ENCODE results near the gene CGB8. TPM values are rescaled to one million over a fixed set of nuclear protein-coding genes. Genes with fewer than 3 reads are reported as not detected.

Gene CGB8
- polyA plus RNA-seq, 1 donor (not counting 4 experiments of a cell fraction or from before 2014, with no cell fraction given), result not detected

DNA sequence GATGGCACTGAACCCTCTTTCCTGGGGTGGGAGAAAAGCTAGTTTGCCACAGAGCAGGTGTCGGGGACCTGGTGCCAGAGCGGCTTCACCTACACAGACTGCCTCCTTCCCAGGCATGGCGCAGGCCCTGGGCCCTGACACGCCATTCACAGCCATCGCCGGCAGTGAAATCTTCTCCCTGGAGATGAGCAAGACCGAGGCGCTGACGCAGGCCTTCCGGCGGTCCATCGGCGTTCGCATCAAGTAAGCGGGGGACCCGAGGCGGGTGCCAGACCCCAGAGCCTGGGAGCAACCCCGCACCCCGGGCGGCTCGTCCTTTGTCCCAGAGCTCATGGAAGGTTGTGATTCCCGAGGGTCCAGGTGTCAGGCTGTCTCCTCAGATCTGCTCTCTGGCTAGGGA lies 42.0 kb downstream of the CGB8 start:
- no peaks in the 10 kb centered on the region for H3K9me1 ChIP-seq (ENCODE audit: control insufficient read depth, extremely low read depth, insufficient read depth, low read length)
- no peak overlapping the region for H3K4me2 ChIP-seq (ENCODE audit: control insufficient read depth, extremely low read depth, insufficient read depth, low read depth, low read length)
- no peak for TF ChIP-seq EZH2 (IDR thresholded peaks at IDR 0.05; ENCODE audit: low read length)
- TF ChIP-seq, protein P1, sequence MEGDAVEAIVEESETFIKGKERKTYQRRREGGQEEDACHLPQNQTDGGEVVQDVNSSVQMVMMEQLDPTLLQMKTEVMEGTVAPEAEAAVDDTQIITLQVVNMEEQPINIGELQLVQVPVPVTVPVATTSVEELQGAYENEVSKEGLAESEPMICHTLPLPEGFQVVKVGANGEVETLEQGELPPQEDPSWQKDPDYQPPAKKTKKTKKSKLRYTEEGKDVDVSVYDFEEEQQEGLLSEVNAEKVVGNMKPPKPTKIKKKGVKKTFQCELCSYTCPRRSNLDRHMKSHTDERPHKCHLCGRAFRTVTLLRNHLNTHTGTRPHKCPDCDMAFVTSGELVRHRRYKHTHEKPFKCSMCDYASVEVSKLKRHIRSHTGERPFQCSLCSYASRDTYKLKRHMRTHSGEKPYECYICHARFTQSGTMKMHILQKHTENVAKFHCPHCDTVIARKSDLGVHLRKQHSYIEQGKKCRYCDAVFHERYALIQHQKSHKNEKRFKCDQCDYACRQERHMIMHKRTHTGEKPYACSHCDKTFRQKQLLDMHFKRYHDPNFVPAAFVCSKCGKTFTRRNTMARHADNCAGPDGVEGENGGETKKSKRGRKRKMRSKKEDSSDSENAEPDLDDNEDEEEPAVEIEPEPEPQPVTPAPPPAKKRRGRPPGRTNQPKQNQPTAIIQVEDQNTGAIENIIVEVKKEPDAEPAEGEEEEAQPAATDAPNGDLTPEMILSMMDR (optimal IDR thresholded peaks at IDR 0.05 in 1 of 3, IDR thresholded peaks at IDR 0.05 in 1 of 3, conservative IDR thresholded peaks at IDR 0.05 in 1 of 3; ENCODE audit: extremely low read depth in 1 of 3, insufficient read depth in 2 of 3, low read length in 3 of 3), result no peak
- no peaks in the 10 kb centered on the region for H3K27me3 ChIP-seq (ENCODE audit: control insufficient read depth, extremely low read depth, insufficient read depth, low read length)
- no peaks in the 10 kb centered on the region for H3K79me2 ChIP-seq (ENCODE audit: control insufficient read depth, insufficient read depth, low read length)
- no peak overlapping the region for H2AFZ ChIP-seq (ENCODE audit: control insufficient read depth, low read length)
- no peak overlapping the region for H3K4me3 ChIP-seq (ENCODE audit: control insufficient read depth in 2 of 3, extremely low read depth in 1 of 3, insufficient read depth in 2 of 3, low read depth in 1 of 3, low read length in 3 of 3)
- H3K4me1 ChIP-seq (ENCODE audit: control insufficient read depth, extremely low read depth, insufficient read depth, low read length), result no peaks in the 10 kb centered on the region
- no peak overlapping the region for H3K27ac ChIP-seq (ENCODE audit: control insufficient read depth, insufficient read depth, low read length)
- H4K20me1 ChIP-seq (ENCODE audit: control insufficient read depth, extremely low read depth, insufficient read depth, low read length), result no peaks in the 10 kb centered on the region
- H3K9ac ChIP-seq (ENCODE audit: control insufficient read depth, extremely low read depth, insufficient read depth, low read length), result no peak overlapping the region
- DNase-seq (ENCODE audit: low read depth, low spot score) (no peak), FAIRE-seq (no peak)
- H3K9me3 ChIP-seq (ENCODE audit: control insufficient read depth, low read depth, low read length), result no peaks in the 10 kb centered on the region
- H3K36me3 ChIP-seq (ENCODE audit: control insufficient read depth in 2 of 2, extremely low read depth in 1 of 2, insufficient read depth in 2 of 2, low read length in 2 of 2), result peaks cover 39% of the 10 kb centered on the region in 2 experiments
- dilution Hi-C loops (cut with MboI; ENCODE audit: extremely low pct_ligation_motif_present, low sequenced_read_pairs), result no loop called here

DNA sequence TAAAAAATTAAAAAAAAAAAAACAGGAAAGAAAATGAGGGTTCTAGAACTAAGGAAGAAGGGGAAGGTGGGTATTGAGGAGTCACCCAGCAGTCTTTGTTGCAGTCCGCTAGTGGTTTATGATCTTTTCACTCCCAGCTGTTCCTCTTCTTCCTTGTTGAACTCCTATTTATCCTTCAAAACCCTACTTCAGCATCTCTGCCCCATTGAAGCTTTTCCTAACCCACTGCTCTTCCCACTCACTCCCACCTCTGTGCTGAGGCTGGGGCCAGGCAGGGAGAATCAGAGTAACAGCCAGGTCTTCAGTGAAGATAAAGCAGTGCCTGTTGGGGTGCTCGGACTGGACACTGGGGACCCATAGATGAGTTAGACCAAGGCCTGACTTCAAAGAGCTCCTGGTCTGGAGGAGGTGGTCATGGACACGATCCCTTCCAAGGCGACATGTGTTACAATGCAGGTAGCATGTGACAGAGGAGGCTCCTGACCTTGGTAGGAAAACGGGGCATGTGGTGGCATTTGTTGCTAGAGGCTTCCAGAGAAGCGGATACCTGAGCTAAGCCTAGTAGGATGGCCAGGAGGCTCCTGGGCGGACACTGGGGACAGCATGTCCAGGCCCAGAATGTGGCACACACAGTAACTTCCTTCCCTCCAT lies 43.8 kb downstream of the CGB8 start:
- Histone ChIP-seq H3K27me3 (ENCODE audit: control insufficient read depth, extremely low read depth, insufficient read depth, low read length) (no peaks in the 10 kb centered on the region), H3K4me1 (ENCODE audit: control insufficient read depth, extremely low read depth, insufficient read depth, low read length) (no peaks in the 10 kb centered on the region), H3K27ac (ENCODE audit: control insufficient read depth, insufficient read depth, low read length) (no peak overlapping the region), H3K4me2 (ENCODE audit: control insufficient read depth, extremely low read depth, insufficient read depth, low read depth, low read length) (no peak overlapping the region), H3K79me2 (ENCODE audit: control insufficient read depth, insufficient read depth, low read length) (no peaks in the 10 kb centered on the region), H2AFZ (ENCODE audit: control insufficient read depth, low read length) (no peak overlapping the region), H3K4me3 (ENCODE audit: control insufficient read depth in 2 of 3, extremely low read depth in 1 of 3, insufficient read depth in 2 of 3, low read depth in 1 of 3, low read length in 3 of 3) (no peak overlapping the region), H3K9ac (ENCODE audit: control insufficient read depth, extremely low read depth, insufficient read depth, low read length) (no peak overlapping the region), H3K9me3 (ENCODE audit: control insufficient read depth, low read depth, low read length) (no peaks in the 10 kb centered on the region), H3K9me1 (ENCODE audit: control insufficient read depth, extremely low read depth, insufficient read depth, low read length) (no peaks in the 10 kb centered on the region), H3K36me3 (ENCODE audit: control insufficient read depth in 2 of 2, extremely low read depth in 1 of 2, insufficient read depth in 2 of 2, low read length in 2 of 2) (peaks cover 24 to 30% of the 10 kb centered on the region in 2 experiments), H4K20me1 (ENCODE audit: control insufficient read depth, extremely low read depth, insufficient read depth, low read length) (no peaks in the 10 kb centered on the region)
- dilution Hi-C loops (cut with MboI; ENCODE audit: extremely low pct_ligation_motif_present, low sequenced_read_pairs), result no loop called here
- DNase-seq (ENCODE audit: low read depth, low spot score) (no peak), FAIRE-seq (no peak)
- TF ChIP-seq, protein P1 (optimal IDR thresholded peaks at IDR 0.05 in 1 of 3, IDR thresholded peaks at IDR 0.05 in 1 of 3, conservative IDR thresholded peaks at IDR 0.05 in 1 of 3; ENCODE audit: extremely low read depth in 1 of 3, insufficient read depth in 2 of 3, low read length in 3 of 3), result no peak
- no peak for TF ChIP-seq EZH2 (IDR thresholded peaks at IDR 0.05; ENCODE audit: low read length)

Data from keratinocyte (primary cell).